Activated naive CD4-positive, alpha-beta T cell treated with anti-CD3 and anti-CD28 coated beads, Interleukin-2, amount 50 U/mL, for 72 hours (primary cell): ENCODE measurements around the gene CNOT8. TPM values are rescaled to one million over a fixed set of nuclear protein-coding genes. Genes with fewer than 3 reads are reported as not detected.
"Not testable (repeated sequence)": the region's sequence is repeated elsewhere in the genome, so short reads cannot be mapped to it uniquely, and the experiment has no call there.

Source experiments
- ATAC-seq, 2 donors: fragments of 150-1000 bp; cut with Tn5 transposase; 2 replicates each; pipeline ENCODE4 v1.10.0; 2021; ENCODE audit warnings: mild to moderate bottlenecking in 2 of 2, moderate library complexity in 2 of 2
- DNase-seq, 2 donors: peaks; one replicate each; pipeline ENCODE4 v3.0.0; 2021 to 2022; ENCODE audit warnings: low spot score in 2 of 2
- H3K27ac Mint-ChIP-seq, 2 donors: one replicate each; pipeline ENCODE4 v1.8.0; 2022; ENCODE audit warnings: mild to moderate bottlenecking in 2 of 2, mixed read lengths in 2 of 2
- H3K36me3 Mint-ChIP-seq, 2 donors: one replicate each; pipeline ENCODE4 v1.8.0; 2022; ENCODE audit warnings: mixed read lengths in 2 of 2
- H3K9me3 Mint-ChIP-seq, 2 donors: one replicate each; pipeline ENCODE4 v1.8.0; 2022; ENCODE audit warnings: mixed read lengths in 2 of 2
- total RNA-seq, 2 donors: library from RNA; stranded (reverse); gene quantifications; one replicate each; pipeline ENCODE4 v1.2.3, GENCODE V29; 2022

Gene CNOT8
- 10 to 100 TPM; 76.4 to 92.3 TPM for total RNA-seq

DNA sequence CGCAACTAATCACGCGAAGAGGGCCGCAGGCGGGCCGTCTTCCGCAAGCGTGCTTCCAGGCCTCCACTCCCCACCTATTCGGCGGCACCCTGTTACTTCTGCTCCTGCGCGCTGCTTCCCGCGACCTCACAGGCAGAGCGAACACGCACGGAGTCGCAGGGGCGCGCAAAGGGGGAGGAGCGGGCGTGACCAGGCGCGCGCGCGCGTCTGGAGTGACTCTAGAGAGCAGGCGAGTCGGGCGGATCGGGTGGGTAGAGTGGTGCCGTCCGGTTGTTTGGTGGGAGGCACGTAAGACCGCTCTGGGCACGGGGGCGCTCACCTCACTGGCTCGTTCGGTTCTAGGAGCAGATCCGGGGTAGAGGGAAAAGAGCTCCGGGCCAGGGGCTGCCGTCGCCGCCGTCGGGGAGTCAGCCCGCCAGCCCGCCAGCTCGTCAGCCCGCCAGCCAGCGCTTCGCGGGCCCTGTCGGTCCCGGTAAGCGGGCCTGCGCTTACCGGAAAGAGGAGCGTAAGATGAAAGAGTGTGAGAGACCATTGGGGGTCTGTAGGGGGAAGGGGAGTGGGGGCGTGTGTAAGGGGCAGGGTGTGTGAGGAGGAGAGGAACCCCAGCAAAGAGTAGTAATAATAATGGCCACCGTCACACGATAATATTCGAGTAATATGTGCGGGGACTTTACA lies at the start of gene CNOT8:
Gene CNOT8, plus strand, starts transcription at position 331 of the 675 bp plus-strand sequence. CDS start 4,652 bp downstream, outside the sequence.
- Mint-ChIP-seq H3K27ac (peak within 1 kb of the TSS; percentile 91 to 96), H3K9me3 (no peaks in the 10 kb centered on the region), H3K36me3 (peaks cover 24 to 46% of the 10 kb centered on the region in 2 donors)
- DNase-seq (peak; percentile 95 to 97), ATAC-seq (peak; percentile 86 to 88)

DNA sequence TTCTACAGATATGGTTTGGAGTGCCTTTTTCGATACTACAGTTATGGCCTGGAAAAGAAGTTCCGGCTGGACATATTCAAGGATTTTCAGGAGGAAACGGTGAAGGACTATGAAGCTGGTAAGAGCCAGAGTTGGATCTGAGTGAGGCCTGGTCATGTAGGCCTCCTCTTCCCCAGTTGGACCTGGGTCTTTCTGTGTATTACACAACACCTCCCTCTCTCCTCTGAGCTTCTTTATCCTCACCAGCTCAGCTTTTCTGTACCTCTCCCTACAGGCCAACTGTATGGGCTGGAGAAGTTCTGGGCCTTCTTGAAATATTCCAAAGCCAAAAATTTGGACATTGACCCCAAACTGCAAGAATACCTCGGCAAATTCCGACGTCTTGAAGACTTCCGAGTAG lies 47.2 kb upstream of the CNOT8 start:
- DNase-seq (no peak), ATAC-seq (no peak)
- Mint-ChIP-seq H3K9me3 (no peaks in the 10 kb centered on the region), H3K36me3 (peaks cover 40 to 42% of the 10 kb centered on the region in 2 donors), H3K27ac (peak overlapping the region; percentile 4 to 87)

DNA sequence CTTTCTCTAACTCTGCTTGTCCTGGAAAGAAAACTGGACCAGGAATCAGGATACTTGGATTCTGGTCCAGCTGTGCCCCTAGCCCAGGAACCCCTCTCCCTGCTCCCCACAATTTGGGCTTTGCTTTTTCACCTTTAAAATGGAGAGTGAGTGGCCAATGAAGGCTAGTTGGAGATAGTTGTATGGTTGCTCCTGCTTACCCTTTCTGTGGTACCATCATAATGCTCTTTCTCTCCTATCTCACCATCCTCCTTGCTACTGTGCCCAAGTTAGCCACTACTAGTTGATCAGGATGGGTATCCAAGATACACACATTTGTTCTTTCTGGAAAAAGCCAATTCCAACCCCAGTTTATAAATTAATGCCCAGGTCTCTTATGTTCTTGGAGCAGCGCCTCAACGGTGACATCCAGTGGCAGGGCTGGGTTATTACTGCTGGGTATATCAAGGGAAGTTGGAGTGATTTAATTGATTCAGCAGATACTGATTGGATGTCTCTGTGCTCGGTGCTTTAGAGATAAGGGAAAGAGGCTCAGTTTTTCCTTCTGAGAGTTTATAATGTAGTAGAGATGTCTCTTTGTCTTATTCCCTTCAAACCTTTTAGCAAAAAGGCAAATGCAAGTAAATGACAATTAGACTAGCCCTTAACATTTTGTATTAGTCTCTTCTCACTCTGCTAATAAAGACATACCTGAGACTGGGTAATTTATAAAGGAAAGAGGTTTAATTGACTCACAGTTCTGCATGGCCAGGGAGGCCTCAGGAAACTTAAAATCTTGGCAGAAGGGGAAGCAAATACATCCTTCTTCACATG lies 46.6 kb upstream of the CNOT8 start:
- peak in 1 of 2 donors; percentile 65 for DNase-seq
- peak overlapping the region; percentile 4 to 56 for H3K27ac Mint-ChIP-seq
- ATAC-seq = peak; percentile 64 to 72
- peaks cover 45 to 47% of the 10 kb centered on the region in 2 donors for H3K36me3 Mint-ChIP-seq
- no peaks in the 10 kb centered on the region for H3K9me3 Mint-ChIP-seq

DNA sequence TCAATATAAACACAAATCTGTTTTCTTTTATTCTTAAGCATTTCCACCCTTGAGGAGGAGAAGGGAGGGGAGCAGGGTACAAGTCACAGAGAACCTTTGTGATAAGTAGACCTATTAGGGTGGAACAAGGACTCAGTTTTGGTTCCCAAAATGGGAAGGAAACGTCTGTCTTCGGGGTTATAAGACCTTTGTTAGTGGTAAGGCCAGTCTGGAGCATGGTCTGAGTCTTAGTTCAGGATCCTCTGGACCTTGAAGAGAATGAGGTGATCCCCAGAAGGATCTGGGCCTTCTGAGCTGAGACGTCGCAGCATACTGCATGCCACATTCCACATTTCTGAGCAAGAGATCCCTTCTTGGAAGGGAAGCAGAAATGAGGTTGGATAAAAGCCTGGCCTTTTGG lies 45.3 kb upstream of the CNOT8 start:
- DNase-seq (no peak), ATAC-seq (no peak)
- H3K9me3 Mint-ChIP-seq = no peaks in the 10 kb centered on the region
- H3K27ac Mint-ChIP-seq = peak overlapping the region in 1 of 2 donors; percentile 84
- peaks cover 47 to 48% of the 10 kb centered on the region in 2 donors for H3K36me3 Mint-ChIP-seq

DNA sequence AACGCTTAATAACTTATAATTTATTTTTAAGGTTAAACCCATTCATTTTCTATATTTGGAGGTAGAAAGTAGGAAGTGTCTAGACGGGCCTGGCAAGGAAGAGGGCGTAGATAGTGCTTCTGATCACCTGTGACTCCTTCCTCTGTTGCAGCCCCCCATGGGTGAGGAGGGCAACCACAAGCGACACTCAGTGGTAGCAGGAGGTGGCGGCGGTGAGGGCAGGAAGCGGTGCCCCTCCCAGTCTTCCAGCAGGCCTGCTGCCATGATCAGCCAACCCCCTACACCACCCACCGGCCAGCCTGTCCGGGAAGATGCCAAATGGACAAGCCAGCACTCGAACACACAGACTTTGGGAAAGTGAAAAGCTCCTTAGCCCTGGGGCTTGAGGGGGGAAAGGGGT lies 44.7 kb upstream of the CNOT8 start:
- Mint-ChIP-seq H3K9me3 (no peaks in the 10 kb centered on the region), H3K27ac (peak overlapping the region in 1 of 2 donors; percentile 84), H3K36me3 (peaks cover 42 to 45% of the 10 kb centered on the region in 2 donors)
- ATAC-seq (no peak), DNase-seq (no peak)

DNA sequence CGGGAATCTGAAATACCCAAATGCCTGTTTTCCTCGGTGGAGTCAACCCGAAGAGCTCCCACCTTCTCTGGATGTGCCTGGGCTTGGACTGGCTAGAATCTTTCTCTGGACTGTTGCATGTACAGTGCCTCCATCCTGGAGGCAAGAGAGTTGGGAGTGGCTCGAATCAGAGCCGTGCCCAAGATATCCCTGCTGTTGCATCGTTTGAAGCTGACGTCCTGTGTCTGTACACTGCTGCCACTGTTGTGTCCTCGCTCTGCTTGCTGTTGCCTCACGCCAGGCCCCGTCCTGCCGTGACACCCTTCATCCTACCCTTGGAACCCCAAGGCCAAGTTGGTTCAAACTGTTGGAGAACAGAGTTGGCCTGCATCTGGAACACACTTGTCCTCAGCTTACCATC lies 43.4 kb upstream of the CNOT8 start:
- H3K9me3 Mint-ChIP-seq = no peaks in the 10 kb centered on the region
- no peak for DNase-seq
- H3K36me3 Mint-ChIP-seq = peaks cover 41 to 47% of the 10 kb centered on the region in 2 donors
- no peak for ATAC-seq
- peak overlapping the region; percentile 72 to 82 for H3K27ac Mint-ChIP-seq

DNA sequence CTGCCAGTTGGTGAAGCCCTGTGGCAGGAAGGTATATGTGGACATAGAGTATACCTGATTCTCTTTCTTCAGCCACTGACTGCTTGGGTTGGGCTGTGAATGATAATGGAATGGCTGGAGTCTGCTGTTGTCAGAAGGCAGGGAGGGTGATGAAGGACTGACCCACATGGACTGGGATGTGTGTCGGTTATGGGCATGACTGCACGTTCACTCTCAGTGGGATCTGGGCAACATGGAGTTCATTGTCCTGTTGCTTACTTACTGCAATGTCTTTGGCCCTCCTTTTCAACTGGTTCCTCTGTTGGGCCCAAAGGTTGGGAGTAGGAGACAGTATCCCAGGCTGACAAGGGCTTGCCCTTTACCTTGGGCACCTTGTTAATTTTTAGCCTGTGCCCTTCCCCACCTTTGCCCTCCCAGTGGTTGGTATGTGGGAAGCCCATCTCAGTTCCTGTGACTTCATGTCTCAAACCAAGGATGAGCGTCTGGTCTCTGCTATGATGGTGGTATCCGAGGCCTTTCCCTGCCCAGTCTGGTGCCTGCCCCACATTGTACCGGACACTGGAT lies 42.7 kb upstream of the CNOT8 start:
- ATAC-seq (no peak), DNase-seq (no peak)
- peak overlapping the region; percentile 72 to 82 for H3K27ac Mint-ChIP-seq
- peaks cover 41 to 47% of the 10 kb centered on the region in 2 donors for H3K36me3 Mint-ChIP-seq
- H3K9me3 Mint-ChIP-seq = no peaks in the 10 kb centered on the region

DNA sequence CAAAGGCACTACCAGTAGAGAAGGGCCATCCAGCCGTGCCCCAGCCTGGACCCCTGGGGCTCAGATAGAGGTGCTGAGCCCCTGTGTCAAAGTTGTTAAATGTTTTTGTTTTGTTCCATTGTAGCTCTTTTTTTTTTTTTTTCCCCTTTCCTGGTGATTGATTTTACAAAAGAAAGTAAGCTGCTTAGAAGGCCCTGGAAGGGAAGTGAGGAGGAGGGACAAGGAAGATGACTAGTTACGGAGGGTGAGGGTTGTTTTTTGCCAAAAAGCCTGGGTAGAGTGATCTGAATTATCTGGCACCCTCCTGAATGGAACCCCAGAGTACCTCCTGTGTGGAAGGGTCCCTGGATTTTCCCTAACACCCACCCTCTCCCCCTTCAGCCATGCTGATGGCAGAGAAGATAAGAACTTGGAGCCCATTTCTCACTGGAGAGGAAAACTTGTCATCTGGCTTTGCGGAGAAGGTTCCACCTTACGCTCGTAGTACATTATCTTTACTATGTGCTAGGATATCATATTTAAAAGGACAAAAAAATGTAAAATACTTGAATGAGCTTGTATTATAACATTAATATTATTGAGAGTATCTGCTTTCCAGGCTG lies 41.4 kb upstream of the CNOT8 start:
- Mint-ChIP-seq H3K9me3 (no peaks in the 10 kb centered on the region), H3K27ac (peak overlapping the region in 1 of 2 donors; percentile 37), H3K36me3 (peaks cover 42% of the 10 kb centered on the region in 2 donors)
- ATAC-seq = no peak
- no peak for DNase-seq

DNA sequence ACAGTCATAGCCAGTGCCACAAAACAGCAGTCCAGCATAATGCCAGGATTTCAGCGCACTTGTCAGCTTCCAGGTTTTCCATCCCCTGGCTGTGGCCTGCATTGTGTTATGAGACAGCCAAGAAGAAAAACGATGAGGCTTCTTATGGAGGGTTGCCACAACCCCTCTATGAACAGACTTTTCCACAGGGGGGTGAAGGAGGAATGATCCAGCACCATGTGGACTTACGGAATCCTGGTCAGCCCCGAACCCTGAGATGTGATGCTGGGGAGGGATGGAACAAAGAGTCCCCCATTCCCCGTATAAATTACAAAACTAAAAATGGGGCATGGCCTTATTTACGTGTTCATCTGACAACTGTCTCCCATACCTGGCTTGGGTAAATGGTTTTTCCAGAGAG lies 40.6 kb upstream of the CNOT8 start:
- peak overlapping the region in 1 of 2 donors; percentile 84 for H3K27ac Mint-ChIP-seq
- H3K36me3 Mint-ChIP-seq = peaks cover 37 to 38% of the 10 kb centered on the region in 2 donors

DNA sequence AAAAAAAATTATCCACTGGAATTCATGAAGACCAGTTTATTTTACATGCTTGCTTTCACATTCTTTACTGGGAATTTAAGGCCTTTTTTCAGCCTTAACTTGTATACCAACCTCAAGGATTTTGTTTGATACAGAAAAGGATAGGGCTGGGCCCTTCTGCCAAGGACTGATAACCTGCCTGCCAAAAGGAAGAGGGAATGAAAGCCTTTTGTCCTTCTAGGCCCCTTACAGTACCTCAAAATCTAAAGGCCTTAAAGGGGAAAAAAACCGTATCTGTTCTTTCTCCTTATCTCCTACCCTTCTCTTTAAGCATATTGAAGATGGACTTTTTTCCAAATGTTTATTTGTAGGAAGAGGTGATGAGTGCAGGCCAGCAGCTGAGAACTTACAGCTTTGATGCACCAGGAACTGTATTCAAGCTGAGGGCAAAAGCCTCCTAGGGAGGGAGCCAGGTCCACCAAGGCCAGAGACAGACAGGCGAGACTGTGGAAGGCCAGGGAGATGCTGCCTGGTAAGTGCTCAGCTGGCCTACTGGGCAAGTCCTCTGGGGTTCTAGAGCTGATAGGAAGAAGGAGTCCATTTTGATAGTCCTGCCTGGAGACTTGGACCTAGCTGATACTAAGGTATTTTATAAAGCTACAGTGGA lies 39.8 kb upstream of the CNOT8 start:
- Mint-ChIP-seq H3K36me3 (peaks cover 32 to 33% of the 10 kb centered on the region in 2 donors), H3K27ac (peak overlapping the region in 1 of 2 donors; percentile 76), H3K9me3 (no peaks in the 10 kb centered on the region)
- ATAC-seq = no peak
- DNase-seq = no peak

More for the DNA sequence above, 40.6 kb upstream of the CNOT8 start:
- ATAC-seq (no peak), DNase-seq (no peak)
- H3K9me3 Mint-ChIP-seq = no peaks in the 10 kb centered on the region

DNA sequence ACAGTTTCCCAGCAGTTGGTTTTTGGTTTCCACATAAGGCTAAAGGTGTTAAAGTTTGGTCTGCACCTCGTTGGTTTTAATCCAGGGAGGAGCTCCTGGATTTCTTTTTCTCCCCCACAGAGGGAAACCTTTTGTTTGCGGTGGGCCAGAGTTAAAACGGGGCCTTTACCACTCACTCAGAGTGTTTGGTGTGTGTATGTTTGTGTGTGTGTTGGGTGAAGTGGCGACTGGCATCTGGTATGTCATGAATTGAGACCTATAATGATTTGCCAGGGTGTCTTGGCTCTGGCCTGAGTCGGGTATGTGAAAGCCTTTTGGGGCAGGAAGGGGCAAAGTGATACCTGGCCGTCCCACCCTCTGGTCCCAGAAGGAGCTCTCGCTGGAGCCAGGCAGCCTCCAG lies 38.9 kb upstream of the CNOT8 start:
- no peak for ATAC-seq
- Mint-ChIP-seq H3K36me3 (peaks cover 29 to 32% of the 10 kb centered on the region in 2 donors), H3K27ac (peak overlapping the region; percentile 57 to 76)

DNA sequence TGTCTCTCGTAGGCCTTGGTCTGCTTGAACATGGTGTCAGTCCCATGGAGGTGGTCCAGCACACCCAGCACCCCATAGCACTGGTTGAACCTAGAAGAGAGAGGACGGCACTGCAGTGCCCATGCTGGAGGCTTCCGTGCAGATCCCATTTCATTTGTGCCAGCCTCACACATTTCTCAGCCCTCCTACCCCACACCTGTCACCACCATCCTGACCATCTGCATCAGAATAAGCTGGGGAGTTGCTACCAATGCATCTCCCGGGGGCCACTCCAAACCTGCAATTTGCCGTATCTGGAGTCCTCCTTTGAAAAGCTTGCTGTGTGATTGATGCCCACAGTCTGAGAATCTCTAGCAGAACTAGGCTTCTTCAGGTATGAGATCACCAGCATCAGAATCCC lies 38.0 kb upstream of the CNOT8 start:
- DNase-seq (no peak), ATAC-seq (peak in 1 of 2 donors; percentile 14)
- H3K9me3 Mint-ChIP-seq = no peaks in the 10 kb centered on the region
- H3K27ac Mint-ChIP-seq = peak overlapping the region in 1 of 2 donors; percentile 75
- H3K36me3 Mint-ChIP-seq = peaks cover 21 to 24% of the 10 kb centered on the region in 2 donors

More for the DNA sequence above, 38.9 kb upstream of the CNOT8 start:
- DNase-seq = no peak
- no peaks in the 10 kb centered on the region for H3K9me3 Mint-ChIP-seq

DNA sequence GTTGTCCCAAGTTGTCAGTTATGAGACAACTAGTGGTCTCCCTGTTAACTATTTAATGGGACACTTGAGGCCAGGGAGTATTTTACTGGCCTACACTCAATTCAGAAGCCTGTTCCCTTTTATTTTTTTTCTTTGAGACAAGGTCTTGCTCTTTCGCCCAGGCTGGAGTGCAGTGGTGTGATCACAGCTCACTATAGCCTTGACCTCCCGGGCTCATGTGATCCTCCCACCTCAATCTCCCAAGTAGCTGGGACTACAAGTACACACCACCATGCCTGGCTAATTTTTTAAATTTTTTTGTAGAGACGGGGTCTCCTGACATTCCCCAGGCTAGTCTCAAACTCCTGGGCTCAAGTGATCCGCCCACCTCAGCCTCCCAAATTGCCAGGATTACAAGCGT lies 35.5 kb upstream of the CNOT8 start:
- H3K9me3 Mint-ChIP-seq, ATAC-seq, DNase-seq: not testable (repeated sequence)
- Mint-ChIP-seq H3K36me3 (peaks cover 12 to 13% of the 10 kb centered on the region in 2 donors), H3K27ac (peak overlapping the region in 1 of 2 donors; percentile 86)

DNA sequence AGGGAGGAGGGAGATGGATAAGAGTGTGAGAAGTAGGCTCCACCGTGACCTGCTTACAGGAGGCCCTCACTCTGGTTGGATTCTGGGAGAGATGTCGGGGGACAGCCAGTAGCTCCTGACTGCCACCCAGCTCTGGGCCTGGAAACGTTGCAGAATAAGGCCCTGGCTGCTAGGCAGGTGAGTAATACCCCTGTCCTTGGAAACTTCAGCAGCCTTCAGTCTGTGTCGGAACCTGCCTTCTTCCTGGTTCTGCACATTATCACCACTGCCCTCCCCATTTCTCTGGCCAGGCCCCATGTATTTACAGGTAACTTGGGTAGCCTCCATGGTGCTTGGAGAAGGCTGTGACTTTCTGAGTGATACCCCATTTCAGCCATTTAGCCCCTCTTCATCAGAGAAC lies 34.8 kb upstream of the CNOT8 start:
- Mint-ChIP-seq H3K36me3 (peaks cover 10 to 11% of the 10 kb centered on the region in 2 donors), H3K9me3 (no peaks in the 10 kb centered on the region), H3K27ac (peak overlapping the region in 1 of 2 donors; percentile 86)
- DNase-seq (no peak), ATAC-seq (no peak)

DNA sequence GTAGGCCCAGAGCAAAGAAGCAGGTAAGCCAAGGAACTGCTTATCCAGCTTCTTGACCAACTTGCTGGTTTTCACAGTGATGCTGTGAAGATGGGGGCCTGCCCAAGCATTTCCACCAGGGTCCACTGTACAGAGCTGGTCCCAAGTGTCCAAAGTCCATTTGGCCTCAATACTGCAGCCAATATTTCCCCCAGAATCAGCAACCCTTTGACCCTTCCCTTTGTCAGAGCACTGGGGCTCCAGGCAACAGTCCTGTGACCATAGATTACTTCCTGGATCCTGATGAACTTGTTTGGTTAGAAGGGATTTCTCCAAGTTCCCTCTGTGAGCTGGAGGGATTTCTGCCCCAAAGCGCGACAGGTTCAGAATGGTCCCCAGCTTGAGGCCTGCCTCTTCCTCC lies 34.4 kb upstream of the CNOT8 start:
- no peak for DNase-seq
- Mint-ChIP-seq H3K9me3 (no peaks in the 10 kb centered on the region), H3K27ac (peak overlapping the region in 1 of 2 donors; percentile 62), H3K36me3 (peaks cover 7 to 11% of the 10 kb centered on the region in 2 donors)
- ATAC-seq = no peak

DNA sequence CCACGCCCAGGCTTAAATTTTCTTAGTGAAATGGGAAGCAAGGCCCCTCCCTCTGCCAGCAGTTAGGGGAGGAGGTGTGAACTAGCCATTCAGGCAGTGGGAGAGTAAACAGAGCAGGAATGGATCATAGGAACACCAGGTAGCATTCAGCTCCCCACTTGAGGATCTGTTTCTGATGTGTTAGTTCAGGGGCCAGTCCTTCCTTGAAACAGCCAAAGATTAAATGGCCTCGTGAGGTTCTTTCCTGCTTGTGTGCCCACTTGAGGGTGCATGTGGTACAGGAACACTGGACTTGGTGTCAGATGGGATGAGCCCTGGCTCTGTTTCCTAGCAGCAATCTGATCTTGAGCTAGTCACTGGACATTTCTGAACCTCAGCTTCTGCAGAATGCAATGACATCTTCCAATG lies 29.2 kb upstream of the CNOT8 start:
- H3K9me3 Mint-ChIP-seq = no peaks in the 10 kb centered on the region
- H3K27ac Mint-ChIP-seq = peak overlapping the region; percentile 62 to 86
- peaks cover 5 to 7% of the 10 kb centered on the region in 2 donors for H3K36me3 Mint-ChIP-seq
- DNase-seq (no peak), ATAC-seq (no peak)
